Measurements from ENCODE around the gene UST.

GRCh38 chr6:149071997-149072396 is 325.2 kb downstream of the UST start:
- TF ChIP-seq CTCF (conservative IDR thresholded peaks at IDR 0.05; ENCODE audit: low read length) (no peak), EZH2phosphoT487 (IDR thresholded peaks at IDR 0.05; ENCODE audit: borderline replicate concordance, low read depth, low read length) (no peak)

Measured in OCI-LY7 (cell line).